AG04450 (cell line): ENCODE measurements around the gene RCAN2. TPM values are rescaled to one million over a fixed set of nuclear protein-coding genes. Genes with fewer than 3 reads are reported as not detected.

Source experiments
- CTCF ChIA-PET: fragments of 300-600, 350-600 bp; formaldehyde crosslinking; extraction: SDS; loops from one replicate; lab custom pipeline; 2022; ENCODE audit warnings: antibody characterized with exemption, inconsistent platforms; lab: Charles Lee
- POLR2A ChIA-PET: fragments of 350-600 bp; formaldehyde crosslinking; extraction: SDS; loops from one replicate; lab custom pipeline; 2021; ENCODE audit warnings: antibody characterized with exemption, inconsistent platforms; lab: Yijun Ruan, JAX
- DNase-seq: peaks from one replicate; pipeline ENCODE4 v3.0.0-alpha.2; 2011; ENCODE audit warnings: low read depth, low spot score
- H3K27ac ChIP-seq: one replicate; pipeline ENCODE4 v1.5.1; 2012; ENCODE audit warnings: low read depth, low read length, control low read depth
- H3K27me3 ChIP-seq: one replicate; pipeline ENCODE4 v1.6.0; 2012; ENCODE audit warnings: low read length; ENCODE audit not compliant: control insufficient read depth, insufficient read depth
- H3K4me3 ChIP-seq: 2 replicates; pipeline ENCODE4 v1.5.1; 2011; ENCODE audit warnings: mild to moderate bottlenecking, low read depth, low read length, control low read depth
- H3K9me3 ChIP-seq: 2 replicates; pipeline ENCODE4 v1.5.1; 2012; ENCODE audit warnings: low read length; ENCODE audit not compliant: control insufficient read depth, insufficient read depth
- polyA plus RNA-seq: library from polyadenylated mRNA; depleted of rRNA; stranded (reverse); fragments of >200 nt; gene quantifications from 2 replicates; pipeline ENCODE4 v1.2.3, GENCODE V29; 2011
- TF ChIP-seq, protein P1 (sequence below): IDR thresholded peaks from 2 replicates; pipeline ENCODE4 v1.5.1; 2011; ENCODE audit warnings: low read depth, low read length, control low read depth, inconsistent platforms

The RCAN2 gene
- polyA plus RNA-seq, 1 experiment = 0.11 TPM

- ChIA-PET POLR2A (no interaction called here), CTCF (interaction anchor here (1.1 kb wide), 1 partner anchor 324 kb away, joined by 3 read pairs; no protein-coding TSS in a partner anchor)
- H3K27ac ChIP-seq = no peak overlapping the region
- H3K27me3 ChIP-seq = no peaks in the 10 kb centered on the region
- DNase-seq = no peak
- H3K4me3 ChIP-seq = no peak overlapping the region
- no peaks in the 10 kb centered on the region for H3K9me3 ChIP-seq
- TF ChIP-seq, protein P1, sequence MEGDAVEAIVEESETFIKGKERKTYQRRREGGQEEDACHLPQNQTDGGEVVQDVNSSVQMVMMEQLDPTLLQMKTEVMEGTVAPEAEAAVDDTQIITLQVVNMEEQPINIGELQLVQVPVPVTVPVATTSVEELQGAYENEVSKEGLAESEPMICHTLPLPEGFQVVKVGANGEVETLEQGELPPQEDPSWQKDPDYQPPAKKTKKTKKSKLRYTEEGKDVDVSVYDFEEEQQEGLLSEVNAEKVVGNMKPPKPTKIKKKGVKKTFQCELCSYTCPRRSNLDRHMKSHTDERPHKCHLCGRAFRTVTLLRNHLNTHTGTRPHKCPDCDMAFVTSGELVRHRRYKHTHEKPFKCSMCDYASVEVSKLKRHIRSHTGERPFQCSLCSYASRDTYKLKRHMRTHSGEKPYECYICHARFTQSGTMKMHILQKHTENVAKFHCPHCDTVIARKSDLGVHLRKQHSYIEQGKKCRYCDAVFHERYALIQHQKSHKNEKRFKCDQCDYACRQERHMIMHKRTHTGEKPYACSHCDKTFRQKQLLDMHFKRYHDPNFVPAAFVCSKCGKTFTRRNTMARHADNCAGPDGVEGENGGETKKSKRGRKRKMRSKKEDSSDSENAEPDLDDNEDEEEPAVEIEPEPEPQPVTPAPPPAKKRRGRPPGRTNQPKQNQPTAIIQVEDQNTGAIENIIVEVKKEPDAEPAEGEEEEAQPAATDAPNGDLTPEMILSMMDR = no peak
Measured at GRCh38 chr6:46414398-46414797, 76.9 kb downstream of the RCAN2 start.

- POLR2A ChIA-PET = no interaction called here
- H3K4me3 ChIP-seq = no peak overlapping the region
- DNase-seq = no peak
- CTCF ChIA-PET = interaction anchor here (0.6 kb wide), 1 partner anchor 565 kb away, joined by 5 read pairs; no protein-coding TSS in a partner anchor
- TF ChIP-seq, protein P1 = no peak
- no peaks in the 10 kb centered on the region for H3K27me3 ChIP-seq
- no peak overlapping the region for H3K27ac ChIP-seq
- no peaks in the 10 kb centered on the region for H3K9me3 ChIP-seq
Measured at GRCh38 chr6:46412662-46413061, 78.6 kb downstream of the RCAN2 start.

GRCh38 chr6:46411456-46412197 lies 79.6 kb downstream of the RCAN2 start:
- POLR2A ChIA-PET = no interaction called here

DNA sequence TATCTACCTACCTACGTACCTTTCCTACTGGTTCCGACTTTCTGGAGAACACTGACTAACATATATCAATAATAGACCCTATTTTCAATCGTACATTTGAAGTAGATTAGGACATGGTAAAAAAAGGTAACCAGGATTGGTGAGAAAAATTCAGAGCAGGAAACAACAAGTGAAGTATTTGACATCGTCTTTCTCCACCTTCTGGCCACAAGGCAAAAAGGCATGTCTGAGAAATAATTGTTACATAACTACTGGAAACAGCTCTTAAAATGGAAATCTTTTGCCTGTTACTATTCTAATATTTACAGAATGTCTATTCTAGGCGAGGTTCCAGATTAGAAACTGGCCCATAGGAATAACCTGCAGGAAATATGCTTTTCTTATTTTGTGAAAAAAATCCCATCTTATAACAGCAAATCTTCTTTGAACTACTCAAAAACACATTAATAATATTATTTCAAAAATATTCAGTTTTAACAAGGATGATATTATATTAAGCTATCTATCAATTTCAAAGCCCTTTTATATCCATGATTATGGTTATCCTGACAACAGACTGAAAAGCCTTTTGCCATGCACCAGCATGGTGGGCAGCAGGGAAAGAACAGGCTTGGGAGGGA lies 80.8 kb downstream of the RCAN2 start:
- no peak for DNase-seq
- CTCF ChIA-PET = interaction anchor here (0.7 to 3.5 kb wide), 7 partner anchors 9 to 322 kb away, joined by 3 to 20 read pairs (median 4); no protein-coding TSS in a partner anchor
- TF ChIP-seq, protein P1 = peak; percentile 39
- H3K9me3 ChIP-seq = no peaks in the 10 kb centered on the region
- H3K27ac ChIP-seq = no peak overlapping the region
- no peaks in the 10 kb centered on the region for H3K27me3 ChIP-seq
- no peak overlapping the region for H3K4me3 ChIP-seq
- POLR2A ChIA-PET = no interaction called here

More at GRCh38 chr6:46411456-46412197, 79.6 kb downstream of the RCAN2 start:
- Histone ChIP-seq H3K27me3 (no peaks in the 10 kb centered on the region), H3K4me3 (no peak overlapping the region), H3K9me3 (no peaks in the 10 kb centered on the region), H3K27ac (no peak overlapping the region)
- no peak for DNase-seq
- CTCF ChIA-PET = interaction anchor here (0.9 to 3.5 kb wide), 2 partner anchors 12 to 321 kb away, joined by 3 to 20 read pairs; no protein-coding TSS in a partner anchor
- TF ChIP-seq, protein P1 = no peak
